Measurements from ENCODE around the gene GM2A. TPM values are rescaled to one million over a fixed set of nuclear protein-coding genes. Genes with fewer than 3 reads are reported as not detected.

Gene GM2A
- total and polyA plus RNA-seq, 9 of the 15 experiments (the other 6 are each of a cell fraction or from before 2014, with no cell fraction given), result 5.8 to 36.0 (median 10.0) TPM

DNA sequence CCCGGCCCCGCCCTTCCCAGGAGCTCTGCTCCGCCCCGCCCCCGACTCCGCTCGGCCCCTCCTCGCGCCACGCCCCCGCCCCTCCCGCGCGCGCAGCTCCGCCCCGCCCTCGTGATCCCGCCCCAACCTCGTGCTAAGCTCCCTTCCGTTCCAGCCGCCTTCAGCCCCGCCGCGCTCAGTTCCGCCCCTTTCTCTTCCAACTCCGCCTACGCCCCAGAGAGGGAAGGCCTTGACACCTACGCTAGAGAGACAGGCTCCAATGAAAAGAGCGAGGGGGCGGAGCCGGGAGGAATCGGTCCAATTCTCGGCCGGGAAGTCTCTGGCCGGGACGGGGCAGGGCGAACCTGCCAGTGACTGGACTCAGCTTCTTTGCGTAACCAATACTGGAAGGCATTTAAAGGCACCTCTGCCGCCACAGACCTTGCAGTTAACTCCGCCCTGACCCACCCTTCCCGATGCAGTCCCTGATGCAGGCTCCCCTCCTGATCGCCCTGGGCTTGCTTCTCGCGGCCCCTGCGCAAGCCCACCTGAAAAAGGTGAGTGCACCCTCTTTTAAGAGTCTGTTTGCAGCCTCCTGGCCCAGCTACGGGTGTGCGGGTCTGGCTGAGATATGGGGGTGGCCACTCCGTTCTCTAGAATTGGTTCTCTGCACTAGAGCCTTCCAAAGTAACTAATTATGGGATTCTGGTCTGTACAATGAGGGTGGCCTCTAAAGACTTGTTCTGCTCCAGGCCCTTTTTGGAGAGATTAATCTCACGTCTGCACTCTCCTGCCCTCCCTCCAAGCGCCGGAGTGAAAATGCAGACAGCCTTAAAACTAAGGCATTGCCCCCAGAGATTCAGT is at the start of gene GM2A (continued):
- TF ChIP-seq STAT5B (CRISPR knock-in tag; IDR thresholded peaks at IDR 0.05) (no peak), C11orf30 (IDR thresholded peaks at IDR 0.05; ENCODE audit: low read depth) (no peak), MEIS2 (IDR thresholded peaks at IDR 0.05; ENCODE audit: partially characterized antibody) (peak; percentile 26), FOXK1 (CRISPR knock-in tag; IDR thresholded peaks at IDR 0.05; ENCODE audit: borderline replicate concordance) (no peak), CREM (IDR thresholded peaks at IDR 0.05; ENCODE audit: low read depth) (peak; percentile 71), MLX (CRISPR knock-in tag; conservative IDR thresholded peaks at IDR 0.05) (no peak), SETDB1 (IDR thresholded peaks at IDR 0.05; ENCODE audit: low read length) (peak; percentile 52), ZFX (CRISPR knock-in tag; IDR thresholded peaks at IDR 0.05) (peak; percentile 46; the same call in 1 of the 2 replicates), SP1 (CRISPR knock-in tag; IDR thresholded peaks at IDR 0.05) (peak; percentile 88), SIX5 (IDR thresholded peaks at IDR 0.05; ENCODE audit: borderline replicate concordance in 1 of 2, insufficient read depth in 1 of 2, low read depth in 1 of 2, low read length in 2 of 2) (no peak), MAFF (IDR thresholded peaks at IDR 0.05; ENCODE audit: low read length) (no peak), YY1 (IDR thresholded peaks at IDR 0.05; ENCODE audit: borderline replicate concordance in 1 of 3, control insufficient read depth in 1 of 3, extremely low read depth in 1 of 3, insufficient read depth in 3 of 3, insufficient read length in 1 of 3, insufficient replicate concordance in 2 of 3, low read depth in 1 of 3, low read length in 2 of 3) (no peak), SNRNP70 (optimal IDR thresholded peaks at IDR 0.05; ENCODE audit: low read depth, low read length) (no peak), ATF6 (CRISPR knock-in tag; IDR thresholded peaks at IDR 0.05) (no peak), FUS (optimal IDR thresholded peaks at IDR 0.05; ENCODE audit: low read depth, low read length) (no peak), SRF (CRISPR knock-in tag; IDR thresholded peaks at IDR 0.05) (no peak; a peak in 1 of 4 replicates), ELF4 (CRISPR knock-in tag; IDR thresholded peaks at IDR 0.05) (no peak), CBX1 (IDR thresholded peaks at IDR 0.05; ENCODE audit: low read depth) (no peak), HDAC1 (IDR thresholded peaks at IDR 0.05) (no peak), CBX3 (IDR thresholded peaks at IDR 0.05; ENCODE audit: borderline replicate concordance in 1 of 2, low read length in 2 of 2) (peak in 1 of 2 experiments; percentile 8; a peak in 1 of 3 replicates)
- TF ChIP-seq, protein P1, sequence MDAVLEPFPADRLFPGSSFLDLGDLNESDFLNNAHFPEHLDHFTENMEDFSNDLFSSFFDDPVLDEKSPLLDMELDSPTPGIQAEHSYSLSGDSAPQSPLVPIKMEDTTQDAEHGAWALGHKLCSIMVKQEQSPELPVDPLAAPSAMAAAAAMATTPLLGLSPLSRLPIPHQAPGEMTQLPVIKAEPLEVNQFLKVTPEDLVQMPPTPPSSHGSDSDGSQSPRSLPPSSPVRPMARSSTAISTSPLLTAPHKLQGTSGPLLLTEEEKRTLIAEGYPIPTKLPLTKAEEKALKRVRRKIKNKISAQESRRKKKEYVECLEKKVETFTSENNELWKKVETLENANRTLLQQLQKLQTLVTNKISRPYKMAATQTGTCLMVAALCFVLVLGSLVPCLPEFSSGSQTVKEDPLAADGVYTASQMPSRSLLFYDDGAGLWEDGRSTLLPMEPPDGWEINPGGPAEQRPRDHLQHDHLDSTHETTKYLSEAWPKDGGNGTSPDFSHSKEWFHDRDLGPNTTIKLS (IDR thresholded peaks at IDR 0.05; ENCODE audit: borderline replicate concordance, low read depth), result no peak
- TF ChIP-seq, protein P2, sequence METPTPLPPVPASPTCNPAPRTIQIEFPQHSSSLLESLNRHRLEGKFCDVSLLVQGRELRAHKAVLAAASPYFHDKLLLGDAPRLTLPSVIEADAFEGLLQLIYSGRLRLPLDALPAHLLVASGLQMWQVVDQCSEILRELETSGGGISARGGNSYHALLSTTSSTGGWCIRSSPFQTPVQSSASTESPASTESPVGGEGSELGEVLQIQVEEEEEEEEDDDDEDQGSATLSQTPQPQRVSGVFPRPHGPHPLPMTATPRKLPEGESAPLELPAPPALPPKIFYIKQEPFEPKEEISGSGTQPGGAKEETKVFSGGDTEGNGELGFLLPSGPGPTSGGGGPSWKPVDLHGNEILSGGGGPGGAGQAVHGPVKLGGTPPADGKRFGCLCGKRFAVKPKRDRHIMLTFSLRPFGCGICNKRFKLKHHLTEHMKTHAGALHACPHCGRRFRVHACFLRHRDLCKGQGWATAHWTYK (CRISPR knock-in tag; IDR thresholded peaks at IDR 0.05), result no peak
